ENCODE results near the gene SENP3. TPM values are rescaled to one million over a fixed set of nuclear protein-coding genes. Genes with fewer than 3 reads are reported as not detected.
A peak's percentile ranks its signal among the peaks of the same experiment; 100 is the strongest.

Gene SENP3
- total RNA-seq (2014; rRNA removed; shearing (Covaris generic)): 74.9 and 101 TPM in 2 replicates

- DNase-seq (ENCODE audit: low read depth in 1 of 2, low spot score in 2 of 2): peak; percentile 82 to 86
- Histone ChIP-seq H3K4me3 (peak within 1 kb of the TSS; percentile 75), H3K4me1 (replicated peaks) (peaks cover 14% of the 10 kb centered on the region), H3K9me3 (replicated peaks) (no peaks in the 10 kb centered on the region), H3K27me3 (replicated peaks) (no peaks in the 10 kb centered on the region), H3K27ac (peak within 1 kb of the TSS; percentile 54), H3K36me3 (peaks cover 35% of the 10 kb centered on the region)
Measured at GRCh38 chr17:7561589-7562207, at the start of gene SENP3. TSS of gene SENP3 (plus strand) at chr17:7561919. CDS start at chr17:7563077, 1,158 bp downstream.

- Histone ChIP-seq H3K27me3 (replicated peaks) (no peaks in the 10 kb centered on the region), H3K4me3 (no peak overlapping the region), H3K36me3 (peaks cover 78% of the 10 kb centered on the region), H3K27ac (no peak overlapping the region), H3K9me3 (replicated peaks) (no peaks in the 10 kb centered on the region), H3K4me1 (replicated peaks) (no peaks in the 10 kb centered on the region)
- no peak for DNase-seq (ENCODE audit: low read depth in 1 of 2, low spot score in 2 of 2)
Measured at GRCh38 chr17:7512105-7512504, 49.6 kb upstream of the SENP3 start.

GRCh38 chr17:7512824-7513540 is 48.7 kb upstream of the SENP3 start:
- no peaks in the 10 kb centered on the region for H3K4me1 ChIP-seq (replicated peaks)
- no peaks in the 10 kb centered on the region for H3K27me3 ChIP-seq (replicated peaks)
- no peak overlapping the region for H3K4me3 ChIP-seq
- H3K36me3 ChIP-seq: peaks cover 69% of the 10 kb centered on the region
- no peak for DNase-seq (ENCODE audit: low read depth in 1 of 2, low spot score in 2 of 2)
- no peaks in the 10 kb centered on the region for H3K9me3 ChIP-seq (replicated peaks)
- H3K27ac ChIP-seq: no peak overlapping the region

GRCh38 chr17:7513850-7514419 is 47.8 kb upstream of the SENP3 start:
- peaks cover 59% of the 10 kb centered on the region for H3K36me3 ChIP-seq
- H3K27ac ChIP-seq: no peak overlapping the region
- DNase-seq (ENCODE audit: low read depth in 1 of 2, low spot score in 2 of 2): no peak
- H3K9me3 ChIP-seq (replicated peaks): no peaks in the 10 kb centered on the region
- H3K4me1 ChIP-seq (replicated peaks): no peaks in the 10 kb centered on the region
- no peak overlapping the region for H3K4me3 ChIP-seq
- H3K27me3 ChIP-seq (replicated peaks): no peaks in the 10 kb centered on the region

- no peak for DNase-seq (ENCODE audit: low read depth in 1 of 2, low spot score in 2 of 2)
- no peaks in the 10 kb centered on the region for H3K27me3 ChIP-seq (replicated peaks)
- no peaks in the 10 kb centered on the region for H3K4me1 ChIP-seq (replicated peaks)
- peaks cover 38% of the 10 kb centered on the region for H3K36me3 ChIP-seq
- no peaks in the 10 kb centered on the region for H3K9me3 ChIP-seq (replicated peaks)
- no peak overlapping the region for H3K27ac ChIP-seq
- H3K4me3 ChIP-seq: no peak overlapping the region
Measured at GRCh38 chr17:7515911-7516610, 45.7 kb upstream of the SENP3 start.

GRCh38 chr17:7523033-7523432 is 38.7 kb upstream of the SENP3 start:
- DNase-seq (ENCODE audit: low read depth in 1 of 2, low spot score in 2 of 2): no peak
- H3K4me3 ChIP-seq: no peak overlapping the region
- no peaks in the 10 kb centered on the region for H3K27me3 ChIP-seq (replicated peaks)

GRCh38 chr17:7528842-7529241 is 32.9 kb upstream of the SENP3 start:
- no peak overlapping the region for H3K27ac ChIP-seq
- peaks cover 11% of the 10 kb centered on the region for H3K9me3 ChIP-seq (replicated peaks)
- no peaks in the 10 kb centered on the region for H3K27me3 ChIP-seq (replicated peaks)
- no peaks in the 10 kb centered on the region for H3K4me1 ChIP-seq (replicated peaks)
- no peak overlapping the region for H3K4me3 ChIP-seq
- no peaks in the 10 kb centered on the region for H3K36me3 ChIP-seq
- DNase-seq (ENCODE audit: low read depth in 1 of 2, low spot score in 2 of 2): no peak

More at GRCh38 chr17:7523033-7523432, 38.7 kb upstream of the SENP3 start:
- Histone ChIP-seq H3K27ac (no peak overlapping the region), H3K36me3 (no peaks in the 10 kb centered on the region), H3K9me3 (replicated peaks) (peaks cover 3% of the 10 kb centered on the region; the same call in 1 of the 2 replicates), H3K4me1 (replicated peaks) (no peaks in the 10 kb centered on the region)

- Histone ChIP-seq H3K27me3 (replicated peaks) (no peaks in the 10 kb centered on the region), H3K27ac (no peak overlapping the region), H3K4me1 (replicated peaks) (no peaks in the 10 kb centered on the region), H3K36me3 (no peaks in the 10 kb centered on the region), H3K9me3 (replicated peaks) (peaks cover 11% of the 10 kb centered on the region), H3K4me3 (no peak overlapping the region)
- no peak for DNase-seq (ENCODE audit: low read depth in 1 of 2, low spot score in 2 of 2)
Measured at GRCh38 chr17:7530023-7530900, 31.5 kb upstream of the SENP3 start.

GRCh38 chr17:7538050-7538449 is 23.7 kb upstream of the SENP3 start:
- no peak overlapping the region for H3K27ac ChIP-seq
- H3K4me3 ChIP-seq: no peak overlapping the region
- DNase-seq (ENCODE audit: low read depth in 1 of 2, low spot score in 2 of 2): no peak
- H3K27me3 ChIP-seq (replicated peaks): no peaks in the 10 kb centered on the region
- peaks cover 15% of the 10 kb centered on the region for H3K9me3 ChIP-seq (replicated peaks)
- no peaks in the 10 kb centered on the region for H3K36me3 ChIP-seq
- no peaks in the 10 kb centered on the region for H3K4me1 ChIP-seq (replicated peaks)

- H3K27ac ChIP-seq: no peak overlapping the region
- H3K27me3 ChIP-seq (replicated peaks): no peaks in the 10 kb centered on the region
- H3K4me3 ChIP-seq: no peak overlapping the region
- H3K4me1 ChIP-seq (replicated peaks): no peaks in the 10 kb centered on the region
- no peaks in the 10 kb centered on the region for H3K36me3 ChIP-seq
- DNase-seq (ENCODE audit: low read depth in 1 of 2, low spot score in 2 of 2): no peak
- H3K9me3 ChIP-seq (replicated peaks): peaks cover 15% of the 10 kb centered on the region
Measured at GRCh38 chr17:7538891-7539545, 22.7 kb upstream of the SENP3 start.

- no peaks in the 10 kb centered on the region for H3K27me3 ChIP-seq (replicated peaks)
- no peak overlapping the region for H3K27ac ChIP-seq
- H3K4me3 ChIP-seq: no peak overlapping the region
- H3K9me3 ChIP-seq (replicated peaks): peaks cover 15% of the 10 kb centered on the region
- DNase-seq (ENCODE audit: low read depth in 1 of 2, low spot score in 2 of 2): no peak
- no peaks in the 10 kb centered on the region for H3K36me3 ChIP-seq
- H3K4me1 ChIP-seq (replicated peaks): no peaks in the 10 kb centered on the region
Measured at GRCh38 chr17:7541074-7541621, 20.6 kb upstream of the SENP3 start.

- DNase-seq (ENCODE audit: low read depth in 1 of 2, low spot score in 2 of 2): no peak
- Histone ChIP-seq H3K9me3 (replicated peaks) (no peaks in the 10 kb centered on the region), H3K4me3 (no peak overlapping the region), H3K27me3 (replicated peaks) (no peaks in the 10 kb centered on the region), H3K4me1 (replicated peaks) (peaks cover 12% of the 10 kb centered on the region), H3K27ac (no peak overlapping the region), H3K36me3 (no peaks in the 10 kb centered on the region)
Measured at GRCh38 chr17:7544911-7545310, 16.8 kb upstream of the SENP3 start.

All from SJSA1 (cell line).